ENCODE results near the gene CCDC192. TPM values are rescaled to one million over a fixed set of nuclear protein-coding genes. Genes with fewer than 3 reads are reported as not detected.
"Not testable (repeated sequence)": the region's sequence is repeated elsewhere in the genome, so short reads cannot be mapped to it uniquely, and the experiment has no call there.

CCDC192 gene
- polyA plus RNA-seq, 2 of the 4 experiments (the other 2 are of a cell fraction): not detected

DNA sequence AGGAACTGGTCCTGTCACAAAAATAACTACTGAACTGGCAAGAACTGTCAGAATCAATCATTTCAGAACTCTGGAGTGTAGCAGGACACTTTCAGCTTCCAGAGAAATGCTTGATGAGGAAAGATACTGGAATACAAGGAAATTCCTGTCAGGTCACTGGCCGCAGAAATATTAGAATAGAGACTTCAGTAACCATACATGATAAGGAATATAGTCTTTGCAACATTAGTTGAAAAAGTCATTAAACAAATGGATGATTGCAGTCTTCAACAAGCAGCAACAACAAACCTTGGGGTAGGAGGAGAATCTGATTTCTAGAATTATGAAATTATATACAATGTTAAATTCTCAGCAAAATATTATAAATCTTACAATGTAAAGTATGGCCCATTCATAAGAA is 88.2 kb downstream of the CCDC192 start:
- ATAC-seq: no peak
- H3K4me3 ChIP-seq: no peak overlapping the region
- no peaks in the 10 kb centered on the region for H3K4me1 ChIP-seq
- no peak for DNase-seq (ENCODE audit: low read depth in 1 of 2, low spot score in 1 of 2)
- H3K27ac ChIP-seq: no peak overlapping the region
- H3K9me3 ChIP-seq: peaks cover 14% of the 10 kb centered on the region; the same call in 2 of the 3 replicates
- CTCF ChIA-PET: no interaction called here
- TF ChIP-seq JUNB (IDR thresholded peaks at IDR 0.05): no peak
- POLR2A ChIA-PET: no interaction called here
- 76% methylated on average over 1 of the region's 1 CpG for WGBS (ENCODE audit: missing lambda C conversion rate)
- no peak overlapping the region for H3K4me2 ChIP-seq
- no peak for FAIRE-seq

DNA sequence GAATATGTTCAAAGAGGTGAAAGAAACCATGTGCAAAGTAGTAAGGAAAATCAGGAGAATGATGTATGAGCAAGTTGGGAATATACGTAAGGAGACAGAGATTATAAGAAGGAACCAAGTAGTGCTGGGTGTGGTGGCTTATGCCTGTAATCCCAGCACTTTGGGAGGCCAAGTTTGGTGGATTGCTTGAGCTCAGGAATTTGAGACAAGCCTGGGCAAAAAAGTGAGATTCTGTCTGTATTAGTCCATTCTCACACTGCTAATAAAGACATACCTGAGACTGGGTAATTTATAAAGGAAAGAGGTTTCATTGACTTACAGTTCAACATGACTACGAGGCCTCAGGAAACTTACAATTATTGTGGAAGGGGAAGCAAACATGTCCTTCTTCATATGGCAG is 88.7 kb downstream of the CCDC192 start:
- H3K4me2 ChIP-seq; DNase-seq (ENCODE audit: low read depth in 1 of 2, low spot score in 1 of 2); POLR2A ChIA-PET; FAIRE-seq; H3K27ac ChIP-seq; H3K4me3 ChIP-seq; ATAC-seq; H3K4me1 ChIP-seq: not testable (repeated sequence)
- WGBS (ENCODE audit: missing lambda C conversion rate): 47% methylated on average over 2 of the region's 2 CpGs
- H3K9me3 ChIP-seq: peaks cover 14% of the 10 kb centered on the region; the same call in 2 of the 3 replicates
- CTCF ChIA-PET: interaction anchor here (2.6 kb wide), 1 partner anchor 15 kb away, joined by 7 read pairs; no protein-coding TSS in a partner anchor

DNA sequence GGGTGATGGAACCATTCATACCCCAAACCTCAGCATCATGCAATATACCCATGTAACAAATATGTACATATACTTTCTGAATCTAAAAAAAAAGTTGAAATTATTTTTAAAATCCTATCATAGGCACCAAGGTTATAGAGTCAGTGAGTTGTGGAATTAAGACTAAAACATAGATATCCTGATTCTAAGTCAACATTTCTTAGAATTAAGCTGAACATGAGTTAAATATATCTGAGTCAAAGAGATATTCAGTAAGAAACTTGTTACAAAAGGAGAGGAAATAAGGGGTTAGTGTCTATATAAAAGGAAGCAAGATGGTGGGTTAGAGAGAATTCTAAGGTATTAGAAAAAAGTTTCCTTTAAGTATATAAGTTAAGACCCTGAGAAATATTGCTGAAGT is 89.9 kb downstream of the CCDC192 start:
- TF ChIP-seq MAZ (IDR thresholded peaks at IDR 0.05; ENCODE audit: borderline replicate concordance, low read depth, low read length): no peak
- no peak for TF ChIP-seq BHLHE40 (IDR thresholded peaks at IDR 0.05; ENCODE audit: low read depth, low read length)
- TF ChIP-seq POLR2A (IDR thresholded peaks at IDR 0.05; ENCODE audit: low read length): no peak
- TF ChIP-seq CTCF (IDR thresholded peaks at IDR 0.05): no peak
- TF ChIP-seq, protein P1, sequence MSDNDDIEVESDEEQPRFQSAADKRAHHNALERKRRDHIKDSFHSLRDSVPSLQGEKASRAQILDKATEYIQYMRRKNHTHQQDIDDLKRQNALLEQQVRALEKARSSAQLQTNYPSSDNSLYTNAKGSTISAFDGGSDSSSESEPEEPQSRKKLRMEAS (IDR thresholded peaks at IDR 0.05): no peak
- no peak for TF ChIP-seq USF2 (IDR thresholded peaks at IDR 0.05)
- no peak for TF ChIP-seq ZNF302 (CRISPR knock-in tag; IDR thresholded peaks at IDR 0.05)
- TF ChIP-seq SREBF2 (IDR thresholded peaks at IDR 0.05): no peak
- H3K4me2 ChIP-seq: no peak overlapping the region
- no peak overlapping the region for H3K4me3 ChIP-seq
- POLR2A ChIA-PET: no interaction called here
- H3K4me1 ChIP-seq: no peaks in the 10 kb centered on the region
- no peak for ATAC-seq
- peaks cover 14% of the 10 kb centered on the region; the same call in 2 of the 3 replicates for H3K9me3 ChIP-seq
- CTCF ChIA-PET: interaction anchor here (0.7 to 2.6 kb wide), 2 partner anchors 12 to 13 kb away, joined by 3 to 7 read pairs; no protein-coding TSS in a partner anchor
- H3K27ac ChIP-seq: no peak overlapping the region
- DNase-seq (ENCODE audit: low read depth in 1 of 2, low spot score in 1 of 2): no peak
- no peak for FAIRE-seq

DNA sequence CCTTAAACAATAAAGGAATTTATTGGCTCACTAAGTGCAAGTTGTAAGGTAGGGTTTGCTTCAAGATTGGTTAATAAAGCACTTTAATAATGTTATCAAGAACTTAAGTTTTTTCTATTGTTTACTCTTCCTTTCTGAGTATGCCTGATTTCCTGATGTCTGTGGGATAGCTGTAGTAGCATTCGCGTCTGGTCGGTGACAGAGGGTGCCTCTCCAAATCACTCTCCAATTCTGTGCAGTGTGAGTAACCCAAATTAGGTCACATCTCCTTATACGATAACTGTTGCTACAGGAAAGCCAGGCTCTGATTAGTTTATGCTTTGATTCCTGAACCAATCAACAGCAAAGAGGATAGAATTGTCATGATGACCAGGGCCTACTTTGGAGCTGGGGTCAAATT is 90.7 kb downstream of the CCDC192 start:
- CTCF ChIA-PET: interaction anchor here (2.0 to 2.6 kb wide), 2 partner anchors 13 to 408 kb away, joined by 4 to 7 read pairs; no protein-coding TSS in a partner anchor
- 94% methylated on average over 4 of the region's 4 CpGs for WGBS (ENCODE audit: missing lambda C conversion rate)
- Histone ChIP-seq H3K4me2 (no peak overlapping the region), H3K4me3 (no peak overlapping the region), H3K27ac (no peak overlapping the region), H3K9me3 (peaks cover 14% of the 10 kb centered on the region; the same call in 2 of the 3 replicates), H3K4me1 (no peaks in the 10 kb centered on the region)
- no peak for ATAC-seq
- POLR2A ChIA-PET: no interaction called here
- TF ChIP-seq MAFK (IDR thresholded peaks at IDR 0.05; ENCODE audit: partially characterized antibody): no peak
- TF ChIP-seq CTCF (IDR thresholded peaks at IDR 0.05): no peak
- no peak for TF ChIP-seq HOXA7 (CRISPR knock-in tag; IDR thresholded peaks at IDR 0.05)
- TF ChIP-seq POLR2A (IDR thresholded peaks at IDR 0.05; ENCODE audit: low read length): no peak
- no peak for TF ChIP-seq RFX5 (IDR thresholded peaks at IDR 0.05)
- no peak for DNase-seq (ENCODE audit: low read depth in 1 of 2, low spot score in 1 of 2)
- FAIRE-seq: no peak
